Common myeloid progenitor, CD34-positive (primary cell): ENCODE data around the gene SORCS3.

Source experiments
- CTCF ChIA-PET: fragments of 350-600 bp; sonication (Branson Sonifier 250); formaldehyde crosslinking; loops from one replicate; lab custom pipeline; 2021; ENCODE audit warnings: antibody characterized with exemption; lab: Charles Lee
- POLR2A ChIA-PET: fragments of 350-600 bp; sonication (Branson Sonifier 250); formaldehyde crosslinking; loops from one replicate; lab custom pipeline; 2021; ENCODE audit warnings: antibody characterized with exemption; lab: Charles Lee
- DNase-seq, 3 donors: peaks; one replicate each; pipeline versions ENCODE4 v3.0.0 to v3.0.0-alpha.2; 2013
- H3K27ac ChIP-seq, 2 experiments: 1 replicate in 1 of 2; 2 replicates in 1 of 2; pipeline ENCODE4 v1.7.0; 2013; ENCODE audit warnings: inconsistent platforms in 2 of 2, low read length in 2 of 2, mild to moderate bottlenecking in 2 of 2, low read depth in 1 of 2, moderate library complexity in 1 of 2; ENCODE audit not compliant: severe bottlenecking in 2 of 2, insufficient read depth in 1 of 2, poor library complexity in 1 of 2
- H3K27me3 ChIP-seq, 5 experiments: replicated peaks in 2 of 5; 1 replicate in 3 of 5; 2 replicates in 2 of 5; pipeline versions ENCODE4 v1.6.1 to v1.7.0; 2013; ENCODE audit warnings: low read length in 4 of 5, mild to moderate bottlenecking in 2 of 5, moderate library complexity in 2 of 5, inconsistent platforms in 1 of 5; ENCODE audit not compliant: insufficient read depth in 5 of 5, control insufficient read depth in 4 of 5
- H3K36me3 ChIP-seq, 4 experiments: 1 replicate in 2 of 4; 2 replicates in 2 of 4; pipeline versions ENCODE4 v1.6.1 to v1.7.0; 2013; ENCODE audit warnings: low read length in 3 of 4, control low read depth in 1 of 4, mild to moderate bottlenecking in 1 of 4; ENCODE audit not compliant: control insufficient read depth in 4 of 4, insufficient read depth in 4 of 4
- H3K4me1 ChIP-seq, 4 experiments: 1 replicate in 3 of 4; 2 replicates in 1 of 4; pipeline versions ENCODE4 v1.6.1 to v1.7.1; 2013; ENCODE audit warnings: low read length in 3 of 4, mild to moderate bottlenecking in 3 of 4, control low read depth in 1 of 4, inconsistent platforms in 1 of 4, moderate library complexity in 1 of 4; ENCODE audit not compliant: control insufficient read depth in 4 of 4, insufficient read depth in 4 of 4; ENCODE audit errors: control extremely low read depth in 1 of 4
- H3K4me3 ChIP-seq, 7 experiments: 1 replicate in 4 of 7; 2 replicates in 3 of 7; pipeline versions ENCODE4 v1.5.1 to v1.7.0; 2013; ENCODE audit warnings: mild to moderate bottlenecking in 7 of 7, low read length in 6 of 7, moderate library complexity in 6 of 7, inconsistent platforms in 2 of 7, low read depth in 2 of 7, control low read depth in 1 of 7; ENCODE audit not compliant: insufficient read depth in 4 of 7, control insufficient read depth in 1 of 7; ENCODE audit errors: extremely low read depth in 1 of 7
- H3K9me3 ChIP-seq, 5 experiments: 1 replicate in 4 of 5; 2 replicates in 1 of 5; pipeline versions ENCODE4 v1.6.1 to v1.7.1; 2013; ENCODE audit warnings: low read length in 4 of 5, mild to moderate bottlenecking in 2 of 5, inconsistent platforms in 1 of 5, low read depth in 1 of 5, moderate library complexity in 1 of 5; ENCODE audit not compliant: control insufficient read depth in 4 of 5, insufficient read depth in 2 of 5; ENCODE audit errors: control extremely low read depth in 1 of 5
- WGBS: methylation state at CpG from one replicate; pipeline ENCODE4 v1.1.5; 2013; ENCODE audit not compliant: insufficient coverage; 5-methylcytosine and 5-hydroxymethylcytosine counted together

SORCS3 gene

GRCh38 chr10:105268961-105269360 is 627.9 kb downstream of the SORCS3 start:
- no peaks in the 10 kb centered on the region for H3K9me3 ChIP-seq
- DNase-seq: no peak
- no peaks in the 10 kb centered on the region for H3K36me3 ChIP-seq
- H3K4me1 ChIP-seq: no peaks in the 10 kb centered on the region
- H3K4me3 ChIP-seq: no peak overlapping the region
- ChIA-PET POLR2A (no interaction called here), CTCF (no interaction called here)
- no peaks in the 10 kb centered on the region for H3K27me3 ChIP-seq
- H3K27ac ChIP-seq: no peak overlapping the region
- WGBS: 83% methylated on average over 1 of the region's 1 CpG

GRCh38 chr10:105269689-105270088 is 628.6 kb downstream of the SORCS3 start:
- ChIA-PET CTCF (no interaction called here), POLR2A (no interaction called here)
- Histone ChIP-seq H3K9me3 (no peaks in the 10 kb centered on the region), H3K27ac (no peak overlapping the region), H3K27me3 (no peaks in the 10 kb centered on the region), H3K36me3 (no peaks in the 10 kb centered on the region), H3K4me3 (no peak overlapping the region), H3K4me1 (no peaks in the 10 kb centered on the region)
- no peak for DNase-seq
- 100% methylated on average over 3 of the region's 3 CpGs for WGBS

DNA sequence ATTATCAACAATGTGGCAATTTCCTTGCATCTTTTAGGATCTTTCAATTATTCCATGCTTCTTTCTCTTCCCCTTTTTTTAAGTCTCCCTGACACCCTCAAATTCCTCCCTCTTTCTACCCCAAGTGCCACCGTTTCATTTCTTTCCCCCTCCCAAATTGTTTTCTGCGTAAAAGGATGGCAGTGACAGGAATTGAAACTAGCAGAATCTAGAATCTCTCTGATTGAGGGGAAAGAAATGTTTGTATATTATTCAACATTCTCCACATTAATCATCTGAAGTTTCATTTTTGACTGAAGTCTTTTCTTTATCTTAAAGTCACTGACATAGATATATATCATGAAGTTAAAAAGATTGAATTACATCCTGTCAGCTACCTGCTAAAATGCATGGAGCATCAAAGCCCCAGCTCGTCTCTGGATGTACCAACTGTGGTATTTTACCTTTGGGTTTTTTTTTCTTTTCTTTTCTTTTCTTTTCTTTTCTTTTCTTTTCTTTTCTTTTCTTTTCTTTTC is 633.5 kb downstream of the SORCS3 start:
- Histone ChIP-seq H3K27me3 (no peaks in the 10 kb centered on the region), H3K36me3 (no peaks in the 10 kb centered on the region), H3K4me3 (no peak overlapping the region), H3K4me1 (no peaks in the 10 kb centered on the region), H3K9me3 (no peaks in the 10 kb centered on the region), H3K27ac (no peak overlapping the region)
- DNase-seq: no peak
- ChIA-PET CTCF (no interaction called here), POLR2A (no interaction called here)
- WGBS: no CpG with 5 or more reads among the region's 3 CpGs

- ChIA-PET POLR2A (no interaction called here), CTCF (no interaction called here)
- WGBS: 100% methylated on average over 4 of the region's 7 CpGs
- no peak for DNase-seq
- no peaks in the 10 kb centered on the region for H3K4me1 ChIP-seq
- no peak overlapping the region for H3K4me3 ChIP-seq
- H3K9me3 ChIP-seq: no peaks in the 10 kb centered on the region
- no peak overlapping the region for H3K27ac ChIP-seq
- H3K27me3 ChIP-seq: no peaks in the 10 kb centered on the region
- H3K36me3 ChIP-seq: no peaks in the 10 kb centered on the region
Measured at GRCh38 chr10:105278439-105278838, 637.3 kb downstream of the SORCS3 start.

DNA sequence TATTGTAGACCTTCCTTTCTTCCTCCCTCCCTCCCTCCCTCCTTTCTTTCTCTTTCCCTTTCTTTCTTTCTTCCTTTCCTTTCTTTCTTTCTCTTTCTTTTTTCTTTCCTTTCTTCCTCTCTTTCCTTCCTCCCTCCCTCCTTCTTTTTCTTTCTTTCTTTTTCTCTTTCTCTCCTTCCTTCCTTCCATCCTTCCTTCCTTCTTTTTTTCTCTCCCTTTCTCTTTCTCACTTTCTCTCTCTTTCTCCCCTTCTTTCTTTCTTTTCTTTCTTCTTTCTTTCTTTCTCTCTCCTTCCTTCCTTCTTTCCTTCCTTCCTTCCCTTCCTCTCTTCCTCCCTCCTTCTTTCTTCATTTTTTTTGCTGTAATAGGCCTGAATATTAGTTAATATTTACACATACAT is 638.0 kb downstream of the SORCS3 start:
- H3K27me3 ChIP-seq: no peaks in the 10 kb centered on the region
- DNase-seq: no peak
- POLR2A ChIA-PET: no interaction called here
- CTCF ChIA-PET: no interaction called here
- no peaks in the 10 kb centered on the region for H3K36me3 ChIP-seq
- no peaks in the 10 kb centered on the region for H3K4me1 ChIP-seq
- no peaks in the 10 kb centered on the region for H3K9me3 ChIP-seq
- H3K4me3 ChIP-seq: no peak overlapping the region
- H3K27ac ChIP-seq: no peak overlapping the region

DNA sequence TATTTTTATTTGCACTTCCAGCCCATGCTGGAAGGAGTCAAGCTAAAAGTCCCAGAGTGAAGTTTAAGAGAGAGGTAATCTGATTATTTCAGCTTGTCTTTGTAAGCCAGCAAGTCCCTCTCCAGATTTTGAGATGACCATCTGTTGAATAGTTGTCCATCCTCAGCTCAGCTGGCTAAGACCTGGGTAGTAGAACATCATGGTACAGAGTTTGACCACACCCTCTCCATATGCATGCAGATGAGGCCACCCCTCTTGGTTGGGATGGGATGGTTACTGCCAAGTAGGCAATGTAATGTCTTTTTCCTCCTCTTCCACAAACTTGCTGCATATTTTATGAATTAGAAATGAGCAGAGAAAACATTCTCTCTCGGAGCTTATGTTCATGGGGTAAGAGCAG is 639.8 kb downstream of the SORCS3 start:
- CTCF ChIA-PET: no interaction called here
- Histone ChIP-seq H3K4me1 (no peaks in the 10 kb centered on the region), H3K9me3 (no peaks in the 10 kb centered on the region), H3K36me3 (no peaks in the 10 kb centered on the region), H3K27ac (no peak overlapping the region), H3K27me3 (no peaks in the 10 kb centered on the region), H3K4me3 (no peak overlapping the region)
- 88% methylated on average over 1 of the region's 1 CpG for WGBS
- POLR2A ChIA-PET: no interaction called here
- DNase-seq: no peak

DNA sequence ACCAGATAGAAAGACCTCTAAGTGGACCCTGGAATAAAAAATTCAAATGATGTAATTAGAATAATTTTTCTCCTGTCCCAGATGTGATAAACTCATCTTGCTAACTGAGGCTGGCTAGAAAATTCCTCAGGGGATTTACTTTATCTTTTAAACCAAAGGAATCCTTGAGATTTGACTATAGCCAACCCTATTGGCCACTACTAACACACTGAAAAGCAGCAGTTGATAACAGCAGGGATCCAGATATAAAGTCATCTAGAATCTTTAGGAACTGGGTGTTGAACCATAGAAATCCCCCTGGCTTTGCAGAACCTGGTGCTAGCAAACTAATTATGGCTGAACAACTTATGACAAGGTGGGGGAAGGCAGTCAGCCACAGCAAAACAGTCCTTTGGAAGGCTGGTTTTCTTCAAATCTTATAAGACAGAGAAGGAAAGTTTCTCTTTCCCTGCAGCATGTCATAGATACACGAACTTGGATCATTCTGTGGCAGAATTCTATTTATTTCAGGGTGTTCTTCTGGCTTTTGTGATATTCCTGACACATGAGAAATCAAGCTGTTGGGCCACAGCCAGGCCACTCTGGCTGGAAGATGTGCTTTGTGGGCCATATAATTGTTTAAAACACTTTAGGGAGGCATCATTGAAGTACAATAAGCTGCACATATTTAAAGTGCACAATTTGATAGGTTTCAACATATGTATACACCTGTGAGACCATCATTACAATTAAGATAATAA is 643.6 kb downstream of the SORCS3 start:
- Histone ChIP-seq H3K4me1 (no peaks in the 10 kb centered on the region), H3K36me3 (no peaks in the 10 kb centered on the region), H3K27ac (no peak overlapping the region), H3K9me3 (no peaks in the 10 kb centered on the region), H3K4me3 (no peak overlapping the region), H3K27me3 (no peaks in the 10 kb centered on the region)
- 63% methylated on average over 1 of the region's 1 CpG for WGBS
- POLR2A ChIA-PET: no interaction called here
- DNase-seq: no peak
- CTCF ChIA-PET: no interaction called here
